ENCODE results near the gene EFCAB14.
"Not testable (repeated sequence)": the region's sequence is repeated elsewhere in the genome, so short reads cannot be mapped to it uniquely, and the experiment has no call there.

EFCAB14 gene

DNA sequence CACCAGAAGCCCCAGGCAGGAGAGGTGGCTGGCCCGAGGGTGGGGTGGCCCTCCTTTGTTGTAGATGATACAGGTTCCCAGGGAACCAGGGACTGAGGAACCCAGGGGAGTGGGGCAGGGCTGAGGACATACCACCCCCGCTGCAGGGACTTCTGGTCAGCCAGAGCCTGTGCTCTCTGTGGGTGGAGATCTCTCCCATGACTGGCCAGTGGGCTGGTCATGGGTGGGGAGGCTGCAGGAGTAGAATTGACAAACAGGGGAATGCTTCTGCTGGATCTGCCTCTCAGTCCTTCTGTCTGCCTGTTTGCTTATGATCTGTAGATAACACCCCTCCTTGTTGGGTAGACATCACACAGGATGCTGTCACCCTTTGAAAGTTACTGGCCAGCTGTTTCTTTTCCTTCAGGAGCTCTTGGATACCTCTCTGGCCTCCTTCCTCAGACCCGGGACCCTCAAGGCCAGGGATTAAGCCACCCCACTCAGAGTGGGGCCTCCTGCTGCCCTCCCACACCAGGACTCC lies 2.8 kb upstream of the EFCAB14 start:
- DNase-seq = no peak

DNA sequence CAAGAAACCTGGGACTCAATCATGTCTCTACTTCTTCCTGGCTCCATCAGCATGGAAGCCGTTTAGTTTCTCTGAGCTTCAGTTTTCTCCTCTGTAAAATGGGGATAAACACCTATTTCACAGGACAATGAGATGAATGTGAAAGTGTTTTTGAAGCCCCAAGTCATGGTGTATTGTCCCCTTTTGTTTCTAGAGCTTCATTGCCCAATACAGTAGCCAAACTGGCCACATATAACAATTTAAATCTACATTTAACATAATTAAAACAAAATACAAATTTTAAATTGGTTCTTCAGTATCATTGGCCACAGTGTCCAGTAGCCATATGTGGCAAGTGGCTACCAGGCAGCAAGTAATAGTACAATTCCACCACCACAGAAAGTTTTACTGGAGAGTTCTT lies 2.3 kb upstream of the EFCAB14 start:
- DNase-seq = no peak

DNA sequence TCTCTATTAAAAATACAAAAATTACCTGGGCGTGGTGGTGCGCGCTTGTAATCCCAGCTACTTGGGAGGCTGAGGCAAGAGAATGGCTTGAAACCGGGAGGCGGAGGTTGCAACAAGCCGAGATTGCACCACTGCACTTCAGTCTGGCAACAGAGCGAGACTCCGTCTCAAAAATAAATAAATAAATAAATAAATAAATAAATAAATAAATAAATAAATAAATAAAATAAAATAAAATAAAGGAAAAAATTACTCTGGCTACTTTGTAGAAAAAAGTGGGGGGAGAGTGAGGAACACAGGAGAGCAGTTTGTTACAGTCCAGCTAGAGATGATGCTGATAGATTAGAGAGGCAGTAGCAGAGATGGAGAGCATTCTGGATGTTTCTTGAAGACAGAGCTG lies 1.4 kb upstream of the EFCAB14 start:
- DNase-seq = not testable (repeated sequence)

DNA sequence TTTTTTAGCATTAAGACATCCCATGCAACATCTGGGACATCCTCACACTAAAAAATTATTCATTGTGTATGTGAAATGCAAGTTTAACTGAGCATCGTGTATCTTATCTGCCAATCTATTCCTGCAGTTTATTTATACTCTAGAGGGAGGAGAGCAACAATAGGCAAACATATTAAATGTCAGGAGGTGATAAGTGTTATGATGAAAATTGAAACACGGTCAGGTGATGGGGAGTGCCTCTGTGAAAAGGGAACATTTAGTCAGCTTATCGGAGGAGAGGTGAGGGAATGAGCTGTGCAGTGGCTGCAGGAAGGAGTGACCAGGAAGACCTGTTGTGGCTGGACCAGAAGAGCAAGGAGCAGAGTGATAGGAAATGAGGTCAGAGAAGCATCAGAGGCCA lies 775 bp upstream of the EFCAB14 start:
- no peak for DNase-seq

DNA sequence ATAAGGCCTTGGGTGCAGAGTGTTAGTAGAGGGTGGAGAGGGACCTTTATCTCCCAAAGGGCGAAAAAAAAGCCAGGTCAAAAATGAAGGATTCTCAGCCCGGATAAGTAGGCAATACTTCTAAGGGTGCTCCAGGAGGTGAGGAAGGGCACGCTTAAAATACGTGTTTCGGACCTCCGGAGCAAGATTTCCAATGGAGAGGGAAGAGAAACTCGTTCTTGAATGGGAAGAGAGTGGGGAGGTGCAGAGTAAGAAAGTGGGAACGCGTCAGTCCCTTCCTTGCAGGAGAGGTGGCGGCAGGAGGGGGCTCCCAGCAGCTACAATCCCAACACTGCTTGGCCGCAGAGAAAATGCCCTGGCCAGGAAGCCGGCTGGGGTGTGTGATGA lies 581 bp downstream of the EFCAB14 start:
- DNase-seq = no peak

DNA sequence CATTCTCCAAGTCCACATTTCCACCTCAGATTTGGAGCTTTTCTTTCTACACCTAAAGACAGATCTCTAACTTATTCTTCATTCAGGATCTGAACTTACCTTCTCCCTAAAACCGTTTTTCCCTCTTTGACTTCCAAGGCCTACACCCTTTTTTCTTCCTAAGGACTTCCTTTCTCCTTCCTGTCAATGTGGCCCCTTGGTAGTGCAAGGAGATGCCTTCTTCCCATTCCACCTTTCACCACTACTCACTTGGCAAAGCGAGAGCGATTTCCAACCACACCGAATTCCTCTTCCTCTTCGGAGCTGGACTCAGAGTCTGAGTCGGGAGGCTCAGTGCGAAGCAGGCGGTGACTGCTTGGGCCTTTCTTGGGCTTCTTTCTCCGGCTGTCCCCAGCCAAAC lies 1.3 kb downstream of the EFCAB14 start:
- DNase-seq = no peak

DNA sequence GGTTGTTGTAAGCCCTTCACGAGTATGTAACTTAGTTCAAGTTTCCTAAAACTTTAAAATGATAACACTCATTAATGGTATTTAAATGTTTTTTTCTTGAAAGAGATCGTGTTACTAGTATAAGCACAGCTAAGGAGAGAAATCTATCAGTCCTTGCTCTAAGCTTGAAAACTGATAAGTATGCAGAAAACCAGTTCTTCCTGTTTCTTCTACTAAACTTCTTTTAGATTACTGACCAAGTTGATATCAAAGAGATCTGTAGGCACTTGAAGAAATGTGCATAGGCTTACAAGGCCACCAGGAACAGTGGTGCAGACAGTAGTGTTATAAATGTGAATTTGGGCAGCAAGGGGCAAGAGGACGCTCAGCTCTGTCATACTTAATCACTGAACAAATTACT lies 3.9 kb downstream of the EFCAB14 start:
- no peak for DNase-seq

DNA sequence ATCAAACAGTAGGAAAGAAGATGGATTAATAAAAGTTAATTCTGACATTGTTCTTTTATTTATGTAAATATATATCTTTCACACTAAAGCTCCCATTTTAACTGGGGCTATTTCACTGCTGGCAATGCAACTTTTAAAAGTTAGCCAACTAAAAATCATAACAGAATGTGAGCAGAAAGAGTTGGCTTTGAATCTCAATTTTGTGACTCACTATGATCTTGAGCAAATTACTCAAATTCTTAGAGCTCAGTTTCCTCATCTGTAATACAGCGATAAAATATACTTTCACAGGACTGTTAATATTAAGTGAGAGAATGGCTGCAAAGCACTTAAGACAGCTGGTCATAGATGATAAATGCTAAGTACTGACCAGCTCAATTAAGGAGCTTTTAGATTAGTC lies 10.8 kb downstream of the EFCAB14 start:
- DNase-seq = no peak

DNA sequence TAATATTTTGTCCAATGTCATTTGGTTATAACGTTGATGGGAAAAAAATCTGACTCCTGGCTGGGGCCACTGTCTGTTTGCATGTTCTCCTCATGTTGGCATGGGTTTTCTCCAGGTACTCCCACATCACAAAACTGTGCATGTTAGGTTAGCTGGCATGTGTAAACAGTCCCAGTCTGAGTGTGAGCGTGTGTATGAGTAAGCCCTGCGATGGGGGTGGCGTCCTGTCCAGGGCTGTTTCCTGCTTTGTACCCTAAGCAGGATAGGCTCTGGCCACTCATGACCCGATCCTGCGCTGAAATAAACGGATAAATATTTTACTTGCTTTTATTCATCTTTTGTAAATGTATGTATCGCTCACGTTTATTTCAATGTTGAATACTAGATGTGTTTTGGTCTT lies 13.5 kb downstream of the EFCAB14 start:
- DNase-seq = no peak

DNA sequence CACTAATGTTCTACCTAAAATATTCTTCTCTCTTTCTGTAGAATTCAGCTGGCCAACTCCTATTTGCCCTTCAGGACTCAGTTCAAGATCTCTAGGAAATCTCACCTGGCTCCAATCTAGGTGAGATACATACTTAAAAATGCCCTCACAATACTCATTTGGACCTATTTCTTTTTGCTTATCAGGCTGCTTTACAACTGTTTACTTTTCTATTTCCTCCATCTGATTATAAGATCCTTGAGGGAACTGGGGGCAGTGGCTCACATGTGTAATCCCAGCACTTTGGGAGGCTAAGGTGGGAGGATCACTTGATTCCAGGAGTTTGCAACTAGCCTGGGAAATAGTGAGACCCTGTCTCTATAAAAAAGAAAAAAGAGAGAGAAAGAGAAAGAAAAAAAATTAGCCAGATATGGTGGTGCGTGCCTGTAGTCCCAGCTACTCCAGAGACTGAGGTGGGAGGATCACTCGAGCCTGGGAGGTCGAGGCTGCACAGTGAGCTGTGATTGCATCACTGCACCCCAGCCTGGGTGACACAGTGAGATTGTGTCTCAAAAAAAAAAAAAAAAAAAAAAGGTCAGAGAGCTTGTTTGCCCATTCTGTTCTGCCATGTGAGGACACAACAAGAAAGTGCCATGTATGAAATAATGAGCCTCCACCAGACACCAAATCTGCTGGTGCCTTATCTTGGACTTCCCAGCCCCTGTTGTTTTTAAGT lies 14.8 kb downstream of the EFCAB14 start:
- DNase-seq = no peak

DNA sequence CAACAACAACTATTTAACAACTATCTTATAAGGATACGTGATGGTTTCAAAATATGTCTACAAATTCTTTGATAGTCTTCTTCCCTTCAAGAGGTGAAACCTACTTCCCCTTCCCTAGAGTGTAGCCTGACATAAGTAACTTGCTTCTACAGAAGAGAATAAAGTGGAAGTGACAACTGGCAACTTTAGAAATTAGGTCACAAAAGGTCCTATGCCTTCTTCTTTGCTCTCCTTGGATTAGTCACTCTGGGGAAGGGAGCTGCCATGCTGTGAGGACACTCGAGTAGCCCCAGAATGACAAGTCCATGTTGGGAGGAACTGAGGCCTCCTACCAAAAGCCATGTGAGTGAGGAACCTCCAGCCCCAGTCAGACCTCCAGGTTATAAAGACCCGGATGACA lies 19.2 kb downstream of the EFCAB14 start:
- no peak for DNase-seq

DNA sequence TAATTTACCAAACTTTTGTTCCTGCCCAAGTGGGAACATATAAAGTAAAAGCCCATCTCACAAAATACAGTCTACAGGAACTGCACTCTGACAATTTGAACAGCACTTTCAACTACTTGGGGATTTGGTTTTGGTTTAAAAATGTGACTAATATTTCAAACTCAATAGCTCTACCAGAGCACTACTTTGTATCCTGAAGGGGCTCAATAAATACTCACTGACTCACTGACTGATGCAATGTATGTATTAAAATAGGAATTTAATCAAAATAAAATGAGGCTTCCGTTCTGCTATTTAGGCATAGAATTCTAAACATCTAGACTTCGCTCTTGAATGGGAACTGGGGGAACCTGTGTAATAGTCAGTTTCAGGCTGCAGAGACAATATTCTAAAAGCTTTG lies 21.9 kb downstream of the EFCAB14 start:
- no peak for DNase-seq

DNA sequence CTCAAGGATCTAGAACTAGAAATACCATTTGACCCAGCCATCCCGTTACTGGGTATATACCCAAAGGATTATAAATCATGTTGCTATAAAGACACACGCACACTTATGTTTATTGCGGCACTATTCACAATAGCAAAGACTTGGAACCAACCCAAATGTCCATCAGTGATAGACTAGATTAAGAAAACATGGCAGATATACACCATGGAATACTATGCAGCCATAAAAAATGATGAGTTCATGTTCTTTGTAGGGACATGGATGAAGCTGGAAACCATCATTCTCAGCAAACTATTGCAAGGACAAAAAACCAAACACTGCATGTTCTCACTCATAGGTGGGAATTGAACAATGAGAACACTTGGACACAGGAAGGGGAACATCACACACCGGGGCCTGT lies 24.2 kb downstream of the EFCAB14 start:
- not testable (repeated sequence) for DNase-seq

DNA sequence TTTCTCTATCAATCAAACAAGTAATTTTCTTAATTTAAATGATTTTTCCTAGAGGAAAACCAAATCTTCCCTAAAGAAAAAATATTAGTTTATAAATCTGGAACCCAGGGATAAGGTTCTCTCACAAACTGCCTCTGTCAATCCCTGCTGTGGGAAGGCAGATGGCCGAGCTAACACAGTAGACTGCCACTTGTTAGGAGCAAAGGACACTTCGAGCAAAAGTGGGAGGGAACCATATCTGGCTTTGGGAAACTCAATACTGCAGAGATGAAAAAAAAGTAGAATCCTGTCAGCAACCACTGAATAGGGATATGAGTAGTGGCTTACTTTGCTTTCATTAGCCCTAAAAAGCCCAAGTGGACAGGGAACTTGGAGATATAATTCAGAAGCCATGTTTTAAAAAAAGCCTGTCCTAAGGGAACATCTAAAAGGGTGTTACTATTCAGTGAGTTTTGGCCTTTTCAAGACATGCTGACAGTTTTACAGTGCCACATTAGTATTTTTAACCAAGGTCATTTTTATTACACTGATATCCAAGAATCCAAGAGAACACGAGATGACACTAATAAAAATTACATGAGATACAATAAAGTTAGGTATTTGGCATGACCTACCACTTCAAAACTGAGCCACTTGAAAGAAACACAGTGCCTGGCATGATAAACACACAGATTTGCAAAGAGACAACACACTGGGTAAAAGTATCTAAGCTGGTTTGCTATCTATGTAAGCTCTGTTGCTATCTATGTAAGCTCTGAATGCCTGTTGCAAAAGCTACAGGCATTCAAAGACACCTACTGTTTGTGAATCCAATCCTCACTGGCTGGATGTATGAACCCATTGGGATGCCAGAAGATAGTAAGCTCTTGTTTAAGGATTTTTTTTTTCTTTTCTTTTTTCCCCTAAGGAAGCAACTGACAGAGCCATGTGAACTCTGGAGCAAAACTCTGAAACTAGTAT lies 25.8 kb downstream of the EFCAB14 start:
- DNase-seq = no peak

DNA sequence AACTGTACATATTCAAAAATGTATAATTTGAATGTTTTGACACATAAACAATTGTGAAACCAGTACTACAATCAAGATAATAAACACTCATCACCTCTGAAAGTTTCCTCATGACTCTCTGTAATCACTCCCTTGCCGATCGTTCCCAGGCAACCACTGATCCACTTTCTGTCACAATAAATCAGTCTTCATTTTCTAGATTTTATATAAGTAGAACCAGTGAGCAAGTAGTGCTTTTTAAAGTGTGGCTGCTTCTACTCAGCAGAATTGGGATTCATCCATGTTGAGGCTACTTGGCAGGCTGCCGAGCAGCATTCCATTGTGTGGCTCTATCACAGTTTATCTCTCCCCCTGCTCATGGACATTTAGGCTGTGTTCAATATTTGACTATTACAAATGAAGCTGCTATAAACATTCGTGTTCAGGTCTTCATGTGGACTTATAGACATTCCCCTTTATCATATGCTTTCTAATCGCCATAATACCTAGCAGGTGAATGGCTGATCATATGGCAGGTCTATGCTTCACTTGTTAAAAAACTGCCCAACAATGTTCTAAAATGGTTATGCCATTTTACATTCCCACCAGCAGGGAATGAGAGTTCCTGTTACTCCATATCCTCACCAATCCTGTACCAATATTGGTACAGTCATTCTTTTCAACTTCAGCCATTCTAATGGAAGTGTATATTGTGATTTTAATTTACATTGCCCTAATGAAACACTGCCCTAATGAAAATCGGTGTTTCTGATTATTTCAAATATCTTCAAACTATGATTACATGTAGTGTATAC lies 26.7 kb downstream of the EFCAB14 start:
- DNase-seq = no peak

DNA sequence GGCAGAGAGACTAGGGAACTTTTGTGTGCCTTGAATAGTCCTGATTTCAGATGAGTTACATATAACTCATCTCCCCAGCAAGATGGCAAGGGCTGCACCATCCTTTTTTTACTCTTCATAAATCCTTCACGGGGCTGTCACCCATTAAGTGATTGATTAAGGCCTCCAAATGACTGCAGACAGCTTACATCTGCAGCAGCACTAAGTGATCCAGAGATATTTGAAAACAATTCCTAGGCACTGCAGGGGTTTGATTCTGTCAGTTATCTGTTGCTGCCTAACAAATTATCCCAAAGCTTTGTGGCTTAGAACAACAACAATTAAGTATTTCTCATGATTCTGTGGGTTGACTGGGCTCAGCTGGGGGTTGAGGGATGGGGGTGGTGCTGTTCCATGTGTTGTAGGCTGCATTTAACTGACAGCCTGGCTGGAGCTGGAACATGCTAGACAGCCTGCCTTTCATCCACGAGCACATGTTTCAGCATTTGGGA lies 27.9 kb downstream of the EFCAB14 start:
- no peak for DNase-seq

DNA sequence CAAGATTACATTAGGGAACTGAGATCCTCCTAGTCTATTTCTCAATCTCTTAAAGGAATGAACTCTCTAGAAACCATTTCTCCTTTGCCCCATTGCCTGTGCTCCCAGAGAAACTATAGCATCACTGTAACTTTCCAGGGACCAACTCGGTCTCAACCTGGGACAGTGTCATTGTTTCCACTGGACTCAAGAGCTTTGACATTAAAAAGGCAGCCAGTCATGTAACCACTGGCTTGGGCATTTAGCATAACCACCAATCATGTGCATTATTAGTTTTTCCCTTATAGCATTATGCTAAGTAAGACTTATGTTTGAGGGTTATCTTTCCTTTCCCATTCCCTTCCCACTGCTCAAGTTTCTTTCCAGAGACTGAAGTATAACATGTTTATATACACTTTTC lies 29.0 kb downstream of the EFCAB14 start:
- no peak for DNase-seq

DNA sequence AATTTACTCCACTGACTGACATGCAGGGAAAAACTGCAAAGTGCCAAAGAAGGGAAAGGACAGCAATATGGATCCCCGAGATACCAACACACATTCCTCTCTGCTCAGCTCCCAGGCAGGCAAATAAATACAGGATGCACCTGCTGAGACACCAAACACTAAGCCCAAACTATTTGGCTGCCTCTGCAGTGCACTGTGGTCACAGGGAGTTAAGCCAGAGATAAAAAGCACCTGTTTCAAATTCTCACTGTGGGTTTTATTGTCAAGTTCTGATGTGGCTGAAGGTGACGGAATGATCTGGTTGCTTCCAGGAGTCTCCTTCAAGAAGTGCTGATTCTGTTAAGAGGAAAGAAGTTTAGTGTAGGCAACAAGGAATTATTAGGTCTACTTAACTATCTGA lies 29.6 kb downstream of the EFCAB14 start:
- DNase-seq = no peak

DNA sequence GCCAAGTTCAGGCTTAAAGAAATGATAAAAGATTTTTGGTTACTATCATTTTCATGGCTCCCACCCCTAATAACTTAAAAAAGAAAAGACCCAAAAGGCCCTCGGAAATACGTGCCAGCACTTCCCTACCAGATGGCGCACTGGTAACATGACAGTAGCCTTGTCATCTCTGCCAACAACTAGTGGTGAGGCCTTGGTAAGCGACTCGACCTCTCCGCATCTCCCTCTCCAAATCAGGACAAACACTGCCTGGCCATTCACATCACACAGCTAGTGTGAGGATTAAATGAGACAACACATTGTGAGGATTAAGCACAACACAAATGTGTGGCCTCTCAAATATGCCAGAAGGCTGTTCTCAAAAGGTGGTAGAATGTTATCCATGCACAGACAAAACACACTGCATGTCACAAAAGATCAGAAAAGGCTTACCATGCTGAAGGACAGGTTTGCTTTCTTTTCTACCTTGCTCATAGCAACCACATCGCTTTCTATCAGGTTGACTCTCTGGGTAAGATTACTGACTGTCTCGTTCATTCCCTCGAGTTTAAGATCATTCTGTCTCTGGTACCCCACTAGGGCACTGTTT lies 30.9 kb downstream of the EFCAB14 start:
- no peak for DNase-seq

DNA sequence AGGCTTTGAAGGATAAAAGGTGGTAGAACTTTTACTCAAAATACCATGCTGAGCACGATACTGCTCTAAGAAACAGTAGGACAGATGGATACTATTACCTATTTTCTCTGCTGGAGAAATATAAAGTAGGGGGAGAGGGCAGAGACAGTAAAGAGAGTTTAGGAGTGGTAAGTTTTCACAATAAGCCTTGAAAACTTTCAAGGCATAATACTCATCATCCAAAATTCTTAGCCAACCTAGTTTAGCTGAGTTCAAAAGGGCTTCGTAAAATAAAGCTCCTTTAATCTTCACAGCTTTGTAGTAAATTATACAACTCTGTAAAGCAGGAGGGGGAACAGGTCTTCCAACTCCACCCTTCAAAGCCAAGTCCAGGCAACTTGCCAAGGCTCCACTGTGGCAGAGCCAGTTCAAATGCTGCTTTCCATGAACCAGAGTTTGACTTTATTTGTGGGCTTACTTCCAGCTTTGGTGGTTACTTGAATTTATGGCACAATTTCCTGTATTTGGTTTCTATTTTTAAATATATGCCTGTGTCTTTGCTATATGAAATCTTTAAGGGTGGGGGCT lies 31.7 kb downstream of the EFCAB14 start:
- DNase-seq = no peak

DNA sequence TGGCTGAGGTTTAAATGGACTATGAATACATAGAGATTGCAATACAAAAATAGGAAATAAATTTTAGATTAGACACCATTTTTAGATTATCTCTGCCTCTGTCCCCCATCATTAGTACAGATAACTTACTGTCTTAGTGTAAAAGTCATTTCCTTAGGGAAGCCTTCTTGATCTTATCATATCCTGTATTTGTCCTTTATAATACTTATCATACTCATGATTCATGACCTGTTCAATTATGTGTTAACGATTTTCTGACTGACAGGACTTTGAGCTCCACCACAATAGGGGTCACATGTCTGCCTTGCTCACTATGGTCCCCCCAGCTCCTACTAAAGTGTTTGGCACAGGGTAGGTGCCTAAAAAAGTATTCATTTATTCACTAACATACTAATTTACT lies 32.7 kb downstream of the EFCAB14 start:
- no peak for DNase-seq

DNA sequence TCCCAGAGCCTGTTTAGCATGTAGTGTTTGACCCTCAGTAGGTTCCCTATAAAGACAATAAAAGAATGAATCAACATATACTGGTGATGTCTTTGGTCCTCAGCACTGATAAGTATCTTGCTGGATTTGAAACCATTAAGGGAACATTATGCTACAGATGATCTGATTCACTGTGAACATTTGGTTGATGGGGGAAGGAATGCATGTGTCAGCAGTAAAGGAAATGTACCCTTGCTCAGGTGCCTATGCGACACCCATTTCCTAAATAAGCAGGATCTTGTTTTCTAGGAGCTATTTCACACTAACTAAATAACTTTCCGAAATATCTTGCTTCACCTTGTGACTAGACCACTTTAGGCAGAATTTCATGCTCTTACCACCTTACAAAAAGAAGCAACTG lies 34.2 kb downstream of the EFCAB14 start:
- DNase-seq = no peak

All from activated naive CD4-positive, alpha-beta T cell (primary cell).